Measurements from ENCODE around the gene FHOD1.

FHOD1 gene

GRCh38 chr16:67185651-67186134 lies 61.6 kb downstream of the FHOD1 start:
- no peak overlapping the region for H3K4me3 ChIP-seq (ENCODE audit: low read length)
- TF ChIP-seq, protein P1, sequence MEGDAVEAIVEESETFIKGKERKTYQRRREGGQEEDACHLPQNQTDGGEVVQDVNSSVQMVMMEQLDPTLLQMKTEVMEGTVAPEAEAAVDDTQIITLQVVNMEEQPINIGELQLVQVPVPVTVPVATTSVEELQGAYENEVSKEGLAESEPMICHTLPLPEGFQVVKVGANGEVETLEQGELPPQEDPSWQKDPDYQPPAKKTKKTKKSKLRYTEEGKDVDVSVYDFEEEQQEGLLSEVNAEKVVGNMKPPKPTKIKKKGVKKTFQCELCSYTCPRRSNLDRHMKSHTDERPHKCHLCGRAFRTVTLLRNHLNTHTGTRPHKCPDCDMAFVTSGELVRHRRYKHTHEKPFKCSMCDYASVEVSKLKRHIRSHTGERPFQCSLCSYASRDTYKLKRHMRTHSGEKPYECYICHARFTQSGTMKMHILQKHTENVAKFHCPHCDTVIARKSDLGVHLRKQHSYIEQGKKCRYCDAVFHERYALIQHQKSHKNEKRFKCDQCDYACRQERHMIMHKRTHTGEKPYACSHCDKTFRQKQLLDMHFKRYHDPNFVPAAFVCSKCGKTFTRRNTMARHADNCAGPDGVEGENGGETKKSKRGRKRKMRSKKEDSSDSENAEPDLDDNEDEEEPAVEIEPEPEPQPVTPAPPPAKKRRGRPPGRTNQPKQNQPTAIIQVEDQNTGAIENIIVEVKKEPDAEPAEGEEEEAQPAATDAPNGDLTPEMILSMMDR (IDR thresholded peaks at IDR 0.05; ENCODE audit: insufficient read depth, low read depth, low read length, missing control alignments): no peak
- no peak for DNase-seq (ENCODE audit: low read depth)

DNA sequence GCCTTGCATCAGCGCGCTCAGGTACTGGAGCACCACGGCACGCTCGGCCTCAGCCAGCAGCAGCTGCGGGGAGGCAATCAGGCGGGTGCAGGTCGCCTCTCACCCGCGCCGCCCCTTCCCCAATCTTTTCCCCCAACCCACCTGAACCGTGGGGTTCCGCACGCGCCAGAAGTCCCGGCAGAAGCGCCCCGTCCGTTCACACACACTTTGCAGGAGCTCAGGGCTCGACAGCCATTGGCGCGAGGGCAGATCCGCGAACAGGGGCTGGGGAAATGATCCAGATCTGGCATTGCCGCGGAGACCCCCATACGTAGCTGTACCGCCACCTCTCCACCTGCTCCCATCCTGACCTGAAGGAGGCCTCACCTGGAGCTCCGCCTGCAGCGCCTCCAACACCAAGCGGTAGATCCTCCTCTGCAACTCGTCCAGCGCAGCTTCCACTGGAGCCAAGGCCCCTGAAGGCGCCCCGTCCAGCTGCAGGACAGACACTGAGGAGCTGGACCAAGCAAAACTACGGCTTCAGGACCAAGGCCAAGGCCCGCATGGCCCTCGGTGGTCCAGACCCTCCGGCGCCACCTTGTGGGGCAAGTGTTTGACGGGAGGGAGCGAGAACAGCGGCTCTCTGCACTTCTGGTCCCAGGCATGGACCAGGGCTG lies 62.2 kb downstream of the FHOD1 start:
- no peak overlapping the region for H3K4me3 ChIP-seq (ENCODE audit: low read length)
- TF ChIP-seq, protein P1 (IDR thresholded peaks at IDR 0.05; ENCODE audit: insufficient read depth, low read depth, low read length, missing control alignments): peak; percentile 63

GRCh38 chr16:67184453-67184994 lies 62.8 kb downstream of the FHOD1 start:
- no peak for DNase-seq (ENCODE audit: low read depth)
- TF ChIP-seq, protein P1 (IDR thresholded peaks at IDR 0.05; ENCODE audit: insufficient read depth, low read depth, low read length, missing control alignments): no peak

More for the DNA sequence above, 62.2 kb downstream of the FHOD1 start:
- DNase-seq (ENCODE audit: low read depth): peak; percentile 85

DNA sequence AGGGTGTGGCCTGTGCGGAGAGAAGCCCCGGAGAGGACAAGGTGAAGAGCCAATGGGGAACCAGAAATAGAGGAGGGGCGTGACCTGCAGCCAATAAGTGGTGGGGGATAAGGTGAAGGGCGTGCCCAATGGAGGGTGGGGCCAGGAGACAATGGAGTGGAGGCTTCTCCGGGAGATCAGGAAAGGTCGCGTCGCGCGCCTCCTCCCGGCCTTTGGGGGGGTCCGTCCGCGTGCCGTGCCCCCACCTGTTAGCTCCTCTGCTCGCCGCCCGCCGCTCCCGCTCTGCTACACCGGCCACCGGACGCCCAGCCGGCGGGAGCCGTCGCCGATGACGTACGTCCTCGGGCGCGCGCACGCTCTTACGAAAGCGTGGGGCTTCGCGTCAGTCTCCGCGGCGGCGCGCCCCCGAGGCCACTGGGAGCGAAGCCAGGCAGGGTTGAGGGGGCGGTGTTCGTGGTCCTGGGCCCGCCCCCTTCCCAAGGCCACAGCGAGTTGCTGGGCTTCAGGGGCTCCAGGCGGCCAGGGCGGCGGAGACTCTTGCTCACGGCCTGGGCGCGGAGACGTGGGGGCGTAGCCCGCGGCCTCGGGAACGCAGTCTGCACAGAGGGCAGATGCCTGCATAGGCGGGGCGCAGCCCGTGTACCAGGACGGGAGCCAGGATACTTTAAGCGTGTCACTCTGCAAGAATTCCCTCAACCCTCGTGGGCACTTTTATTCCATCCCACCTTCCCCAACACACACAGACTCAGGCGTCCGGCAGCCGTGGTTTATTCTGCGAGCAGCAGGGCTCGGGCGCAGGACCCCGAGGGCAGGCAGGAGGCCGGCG lies 63.4 kb downstream of the FHOD1 start, which contains the start of gene MATCAP1:
Gene MATCAP1 (minus strand): TSS at position 337 of the 826 bp plus-strand sequence. CDS start 3,353 bp downstream, outside the sequence.
- TF ChIP-seq, protein P1 (IDR thresholded peaks at IDR 0.05; ENCODE audit: insufficient read depth, low read depth, low read length, missing control alignments): no peak
- DNase-seq (ENCODE audit: low read depth): peak; percentile 99
- peak within 1 kb of the TSS; percentile 60 for H3K4me3 ChIP-seq (ENCODE audit: low read length)

More at GRCh38 chr16:67184453-67184994, 62.8 kb downstream of the FHOD1 start:
- peak overlapping the region; percentile 60 for H3K4me3 ChIP-seq (ENCODE audit: low read length)

GRCh38 chr16:67183284-67183626 lies 64.0 kb downstream of the FHOD1 start:
- no peak for DNase-seq (ENCODE audit: low read depth)
- TF ChIP-seq, protein P1 (IDR thresholded peaks at IDR 0.05; ENCODE audit: insufficient read depth, low read depth, low read length, missing control alignments): no peak
- peak overlapping the region; percentile 60 for H3K4me3 ChIP-seq (ENCODE audit: low read length)

GRCh38 chr16:67182288-67182687 lies 65.0 kb downstream of the FHOD1 start:
- TF ChIP-seq, protein P1 (IDR thresholded peaks at IDR 0.05; ENCODE audit: insufficient read depth, low read depth, low read length, missing control alignments): no peak
- no peak overlapping the region for H3K4me3 ChIP-seq (ENCODE audit: low read length)

More at GRCh38 chr16:67182288-67182687, 65.0 kb downstream of the FHOD1 start:
- DNase-seq (ENCODE audit: low read depth): no peak

Data from epithelial cell of esophagus (primary cell).